ENCODE measurements around the gene CHD9. TPM values are rescaled to one million over a fixed set of nuclear protein-coding genes. Genes with fewer than 3 reads are reported as not detected.
"Not testable (repeated sequence)": the region's sequence is repeated elsewhere in the genome, so short reads cannot be mapped to it uniquely, and the experiment has no call there.

Gene CHD9
- polyA plus RNA-seq, 1 donor from 2014 or later: 69.3 TPM

- no peak overlapping the region for H3K9ac ChIP-seq (ENCODE audit: low read length)
- no peaks in the 10 kb centered on the region for H3K9me2 ChIP-seq (ENCODE audit: insufficient read depth, low read length)
- H3K4me2 ChIP-seq (ENCODE audit: low read length): no peak overlapping the region
- H3K27ac ChIP-seq (ENCODE audit: low read length): peak overlapping the region; percentile 4
- no peaks in the 10 kb centered on the region for H3K79me2 ChIP-seq (replicated peaks; ENCODE audit: insufficient read depth, low read length)
- no peaks in the 10 kb centered on the region for H3K27me3 ChIP-seq (ENCODE audit: insufficient read depth, low read depth, low read length)
- no peaks in the 10 kb centered on the region for H3F3A ChIP-seq (ENCODE audit: insufficient read depth, low read length, poor library complexity, severe bottlenecking)
- H4K20me1 ChIP-seq (ENCODE audit: insufficient read depth): no peaks in the 10 kb centered on the region
- H3K9me3 ChIP-seq (ENCODE audit: low read length): no peaks in the 10 kb centered on the region
- no peak overlapping the region for H2AFZ ChIP-seq (ENCODE audit: low read depth, low read length)
- TF ChIP-seq EZH2 (IDR thresholded peaks at IDR 0.05; ENCODE audit: borderline replicate concordance, insufficient read depth, low read length, poor library complexity, severe bottlenecking): no peak
- TF ChIP-seq, protein P1, sequence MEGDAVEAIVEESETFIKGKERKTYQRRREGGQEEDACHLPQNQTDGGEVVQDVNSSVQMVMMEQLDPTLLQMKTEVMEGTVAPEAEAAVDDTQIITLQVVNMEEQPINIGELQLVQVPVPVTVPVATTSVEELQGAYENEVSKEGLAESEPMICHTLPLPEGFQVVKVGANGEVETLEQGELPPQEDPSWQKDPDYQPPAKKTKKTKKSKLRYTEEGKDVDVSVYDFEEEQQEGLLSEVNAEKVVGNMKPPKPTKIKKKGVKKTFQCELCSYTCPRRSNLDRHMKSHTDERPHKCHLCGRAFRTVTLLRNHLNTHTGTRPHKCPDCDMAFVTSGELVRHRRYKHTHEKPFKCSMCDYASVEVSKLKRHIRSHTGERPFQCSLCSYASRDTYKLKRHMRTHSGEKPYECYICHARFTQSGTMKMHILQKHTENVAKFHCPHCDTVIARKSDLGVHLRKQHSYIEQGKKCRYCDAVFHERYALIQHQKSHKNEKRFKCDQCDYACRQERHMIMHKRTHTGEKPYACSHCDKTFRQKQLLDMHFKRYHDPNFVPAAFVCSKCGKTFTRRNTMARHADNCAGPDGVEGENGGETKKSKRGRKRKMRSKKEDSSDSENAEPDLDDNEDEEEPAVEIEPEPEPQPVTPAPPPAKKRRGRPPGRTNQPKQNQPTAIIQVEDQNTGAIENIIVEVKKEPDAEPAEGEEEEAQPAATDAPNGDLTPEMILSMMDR (IDR thresholded peaks at IDR 0.05; ENCODE audit: poor library complexity, severe bottlenecking): peak; percentile 13
- H3K36me3 ChIP-seq (ENCODE audit: insufficient read depth, low read length): no peaks in the 10 kb centered on the region
- H3K4me3 ChIP-seq (ENCODE audit: low read length): peak overlapping the region; percentile 50
Observed at GRCh38 chr16:53043986-53044601, 10.7 kb upstream of the CHD9 start.

GRCh38 chr16:53045341-53046220 is 9.2 kb upstream of the CHD9 start:
- TF ChIP-seq TAF1 (IDR thresholded peaks at IDR 0.05; ENCODE audit: low read depth) (no peak), EZH2 (IDR thresholded peaks at IDR 0.05; ENCODE audit: borderline replicate concordance, insufficient read depth, low read length, poor library complexity, severe bottlenecking) (no peak), POLR2AphosphoS5 (IDR thresholded peaks at IDR 0.05) (no peak), REST (IDR thresholded peaks at IDR 0.05; ENCODE audit: borderline replicate concordance) (no peak), MXI1 (conservative IDR thresholded peaks at IDR 0.05; ENCODE audit: poor library complexity, severe bottlenecking) (no peak), SMC3 (conservative IDR thresholded peaks at IDR 0.05; ENCODE audit: poor library complexity) (no peak)
- TF ChIP-seq, protein P1 (IDR thresholded peaks at IDR 0.05; ENCODE audit: poor library complexity, severe bottlenecking): no peak
- Histone ChIP-seq H3K79me2 (replicated peaks; ENCODE audit: insufficient read depth, low read length) (no peaks in the 10 kb centered on the region), H4K20me1 (ENCODE audit: insufficient read depth) (no peaks in the 10 kb centered on the region), H3K27ac (ENCODE audit: low read length) (no peak overlapping the region), H2AFZ (ENCODE audit: low read depth, low read length) (no peak overlapping the region), H3K9me2 (ENCODE audit: insufficient read depth, low read length) (no peaks in the 10 kb centered on the region), H3K4me2 (ENCODE audit: low read length) (no peak overlapping the region), H3F3A (ENCODE audit: insufficient read depth, low read length, poor library complexity, severe bottlenecking) (no peaks in the 10 kb centered on the region), H3K27me3 (ENCODE audit: insufficient read depth, low read depth, low read length) (no peaks in the 10 kb centered on the region), H3K9ac (ENCODE audit: low read length) (no peak overlapping the region), H3K36me3 (ENCODE audit: insufficient read depth, low read length) (no peaks in the 10 kb centered on the region), H3K9me3 (ENCODE audit: low read length) (no peaks in the 10 kb centered on the region), H3K4me3 (ENCODE audit: low read length) (no peak overlapping the region)

DNA sequence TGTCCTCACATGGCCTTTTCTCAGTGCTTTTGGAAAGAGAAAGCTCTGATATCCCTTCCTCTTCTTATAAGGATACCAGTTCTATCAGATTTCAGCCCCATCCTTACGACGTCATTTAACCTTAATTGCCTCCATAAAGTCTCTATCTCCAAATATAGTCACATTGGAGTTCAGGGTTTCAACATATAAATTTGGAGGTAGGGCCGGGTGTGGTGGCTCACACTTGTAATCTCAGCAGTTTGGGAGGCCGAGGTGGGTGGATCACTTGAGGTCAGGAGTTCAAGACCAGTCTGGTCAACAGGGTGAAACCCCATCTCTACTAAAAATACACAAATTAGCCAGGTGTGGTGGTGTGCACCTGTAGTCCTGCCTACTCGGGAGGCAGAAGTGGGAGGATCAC is 7.3 kb upstream of the CHD9 start:
- H3K27ac ChIP-seq (ENCODE audit: low read length); H3F3A ChIP-seq (ENCODE audit: insufficient read depth, low read length, poor library complexity, severe bottlenecking); H3K9me2 ChIP-seq (ENCODE audit: insufficient read depth, low read length); H3K79me2 ChIP-seq (replicated peaks; ENCODE audit: insufficient read depth, low read length); H3K36me3 ChIP-seq (ENCODE audit: insufficient read depth, low read length); H4K20me1 ChIP-seq (ENCODE audit: insufficient read depth); H3K27me3 ChIP-seq (ENCODE audit: insufficient read depth, low read depth, low read length); H3K4me2 ChIP-seq (ENCODE audit: low read length); H3K9ac ChIP-seq (ENCODE audit: low read length); H3K9me3 ChIP-seq (ENCODE audit: low read length); H2AFZ ChIP-seq (ENCODE audit: low read depth, low read length); H3K4me3 ChIP-seq (ENCODE audit: low read length): not testable (repeated sequence)

All from neural cell (in vitro differentiated cells).